Prostate gland (tissue), 2 donors: Measurements from ENCODE around the gene SHROOM4. TPM values are rescaled to one million over a fixed set of nuclear protein-coding genes. Genes with fewer than 3 reads are reported as not detected.
A peak's percentile ranks its signal among the peaks of the same experiment; 100 is the strongest.

ENCODE experiments used
- DNase-seq: peaks from one replicate; pipeline ENCODE4 v3.0.0-alpha.2; 2019; ENCODE audit warnings: low spot score
- H3K27ac ChIP-seq, 2 donors: fragments of 200-600 bp; sonication (generic); 2 replicates each; pipeline ENCODE4 v1.5.1; 2017 to 2019
- H3K27me3 ChIP-seq: fragments of 200-600 bp; sonication (generic); replicated peaks from 2 replicates; pipeline ENCODE4 v1.5.1; 2019; ENCODE audit not compliant: insufficient read depth
- H3K36me3 ChIP-seq, 2 donors: fragments of 200-600 bp; sonication (generic); 1 replicate in 1 of 2; 2 replicates in 1 of 2; pipeline versions ENCODE4 v1.5.1 to v1.8.1; 2017 to 2019
- H3K4me1 ChIP-seq: fragments of 200-600 bp; sonication (generic); replicated peaks from 2 replicates; pipeline ENCODE4 v1.5.1; 2019
- H3K4me3 ChIP-seq, 2 donors: fragments of 200-600 bp; sonication (generic); 2 replicates each; pipeline ENCODE4 v1.5.1; 2017 to 2019
- H3K9me3 ChIP-seq: fragments of 200-600 bp; sonication (generic); 2 replicates; pipeline ENCODE4 v1.5.1; 2017
- POLR2A ChIP-seq: fragments of 450-650 bp; IDR thresholded peaks from one replicate; pipeline ENCODE4 v1.6.1; 2016; ENCODE audit warnings: antibody characterized with exemption, mild to moderate bottlenecking
- POLR2AphosphoS5 ChIP-seq: sonication (generic); formaldehyde crosslinking; IDR thresholded peaks from one replicate; pipeline ENCODE4 v1.6.1; 2017; ENCODE audit warnings: antibody characterized with exemption
- WGBS: methylation state at CpG from one replicate; pipeline ENCODE4 v1.1.5; 2018; 5-methylcytosine and 5-hydroxymethylcytosine counted together
- intact Hi-C: fragments of 100-400 bp; cut with DNase I; formaldehyde crosslinking; loops from one replicate; pipeline ENCODE4 v1.14.2; 2022
- total RNA-seq, 2 donors: library from RNA; depleted of rRNA; stranded (reverse); fragments of >200 nt; gene quantifications; one replicate each; pipeline ENCODE4 v1.1.0, GENCODE V29; 2016
- TF ChIP-seq, protein P1 (sequence below), 4 experiments: fragments of 200-600 bp in 2 of 4; fragments of 450-650 bp in 2 of 4; sonication (generic) in 2 of 4; IDR thresholded peaks; 1 replicate in 3 of 4; 2 replicates in 1 of 4; pipeline ENCODE4 v1.5.1; 2016 to 2019; ENCODE audit warnings: antibody characterized with exemption in 4 of 4, mild to moderate bottlenecking in 2 of 4, moderate library complexity in 2 of 4

SHROOM4 gene
- total RNA-seq, 2 donors from 2014 or later: 6.1 to 7.3 TPM

DNA sequence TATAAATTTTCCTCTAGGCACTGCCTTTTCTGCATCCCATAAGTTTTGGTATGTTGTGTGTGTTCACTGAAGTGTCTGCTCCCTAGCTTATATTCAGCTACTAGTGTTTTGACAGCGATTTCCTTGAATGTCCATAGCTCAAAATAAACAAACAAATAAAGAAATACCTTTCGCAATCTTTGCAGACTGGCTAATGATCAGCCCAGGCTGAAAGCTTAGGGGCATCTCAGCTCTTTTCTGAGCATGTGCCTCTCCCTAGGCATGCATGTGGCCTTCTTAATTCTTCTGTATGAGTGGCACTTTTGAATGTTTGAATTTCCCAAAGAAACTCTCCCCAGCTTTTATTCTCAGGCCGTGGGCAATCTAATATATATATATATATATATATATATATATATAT is 44.6 kb upstream of the SHROOM4 start:
- Histone ChIP-seq H3K4me3 (no peak overlapping the region), H3K4me1 (no peaks in the 10 kb centered on the region), H3K36me3 (no peaks in the 10 kb centered on the region), H3K27ac (no peak overlapping the region), H3K27me3 (no peaks in the 10 kb centered on the region), H3K9me3 (no peaks in the 10 kb centered on the region)
- TF ChIP-seq POLR2A: no peak
- 92% methylated on average over 3 of the region's 3 CpGs for whole genome bisulfite sequencing
- intact Hi-C loops: no loop called here
- DNase-seq: no peak

- intact Hi-C loops: no loop called here
- no peak overlapping the region for H3K27ac ChIP-seq
- no peaks in the 10 kb centered on the region for H3K9me3 ChIP-seq
- H3K4me1 ChIP-seq: no peaks in the 10 kb centered on the region
- H3K4me3 ChIP-seq: no peak overlapping the region
- H3K27me3 ChIP-seq: no peaks in the 10 kb centered on the region
- 10% methylated on average over 1 of the region's 1 CpG for WGBS
- TF ChIP-seq POLR2A: no peak
- peak; percentile 3 for DNase-seq
- H3K36me3 ChIP-seq: no peaks in the 10 kb centered on the region
Observed at GRCh38 chrX:50853399-50853798, 39.4 kb upstream of the SHROOM4 start.

- H3K27ac ChIP-seq: no peak overlapping the region
- no peak overlapping the region for H3K4me3 ChIP-seq
- H3K36me3 ChIP-seq: no peaks in the 10 kb centered on the region
- H3K4me1 ChIP-seq: no peaks in the 10 kb centered on the region
- intact Hi-C loops: no loop called here
- 90% methylated on average over 4 of the region's 4 CpGs for WGBS
- H3K9me3 ChIP-seq: no peaks in the 10 kb centered on the region
- H3K27me3 ChIP-seq: no peaks in the 10 kb centered on the region
- no peak for DNase-seq
- TF ChIP-seq POLR2A (no peak), POLR2AphosphoS5 (no peak)
- TF ChIP-seq, protein P1, sequence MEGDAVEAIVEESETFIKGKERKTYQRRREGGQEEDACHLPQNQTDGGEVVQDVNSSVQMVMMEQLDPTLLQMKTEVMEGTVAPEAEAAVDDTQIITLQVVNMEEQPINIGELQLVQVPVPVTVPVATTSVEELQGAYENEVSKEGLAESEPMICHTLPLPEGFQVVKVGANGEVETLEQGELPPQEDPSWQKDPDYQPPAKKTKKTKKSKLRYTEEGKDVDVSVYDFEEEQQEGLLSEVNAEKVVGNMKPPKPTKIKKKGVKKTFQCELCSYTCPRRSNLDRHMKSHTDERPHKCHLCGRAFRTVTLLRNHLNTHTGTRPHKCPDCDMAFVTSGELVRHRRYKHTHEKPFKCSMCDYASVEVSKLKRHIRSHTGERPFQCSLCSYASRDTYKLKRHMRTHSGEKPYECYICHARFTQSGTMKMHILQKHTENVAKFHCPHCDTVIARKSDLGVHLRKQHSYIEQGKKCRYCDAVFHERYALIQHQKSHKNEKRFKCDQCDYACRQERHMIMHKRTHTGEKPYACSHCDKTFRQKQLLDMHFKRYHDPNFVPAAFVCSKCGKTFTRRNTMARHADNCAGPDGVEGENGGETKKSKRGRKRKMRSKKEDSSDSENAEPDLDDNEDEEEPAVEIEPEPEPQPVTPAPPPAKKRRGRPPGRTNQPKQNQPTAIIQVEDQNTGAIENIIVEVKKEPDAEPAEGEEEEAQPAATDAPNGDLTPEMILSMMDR (IDR thresholded peaks at IDR 0.05): no peak
Observed at GRCh38 chrX:50852524-50852923, 38.5 kb upstream of the SHROOM4 start.

DNA sequence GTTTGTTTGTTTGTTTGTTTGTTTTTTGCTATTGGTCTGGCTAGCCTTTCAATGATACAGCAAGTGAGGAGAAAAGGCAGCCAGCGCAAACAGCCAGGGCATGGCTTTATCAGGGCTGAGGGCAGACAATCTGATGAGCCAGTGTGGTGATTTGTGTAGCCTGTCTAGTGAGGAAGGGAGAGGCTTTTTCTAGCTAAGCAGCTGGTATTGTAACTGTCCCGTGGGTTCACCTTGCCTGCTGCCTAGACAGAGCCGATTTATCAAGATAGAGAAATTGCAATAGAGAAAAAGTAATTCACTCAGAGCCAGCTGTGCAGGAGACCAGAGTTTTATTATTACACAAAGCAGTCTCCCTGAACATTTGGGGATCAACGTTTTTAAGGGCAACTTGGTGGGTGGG is 28.2 kb upstream of the SHROOM4 start:
- WGBS: 50% methylated on average over 4 of the region's 4 CpGs
- Histone ChIP-seq H3K36me3 (no peaks in the 10 kb centered on the region), H3K27ac (no peak overlapping the region), H3K4me1 (no peaks in the 10 kb centered on the region), H3K9me3 (no peaks in the 10 kb centered on the region), H3K4me3 (no peak overlapping the region), H3K27me3 (no peaks in the 10 kb centered on the region)
- TF ChIP-seq POLR2AphosphoS5 (no peak), POLR2A (no peak)
- TF ChIP-seq, protein P1 (IDR thresholded peaks at IDR 0.05): no peak
- no peak for DNase-seq
- intact Hi-C loops: no loop called here

DNA sequence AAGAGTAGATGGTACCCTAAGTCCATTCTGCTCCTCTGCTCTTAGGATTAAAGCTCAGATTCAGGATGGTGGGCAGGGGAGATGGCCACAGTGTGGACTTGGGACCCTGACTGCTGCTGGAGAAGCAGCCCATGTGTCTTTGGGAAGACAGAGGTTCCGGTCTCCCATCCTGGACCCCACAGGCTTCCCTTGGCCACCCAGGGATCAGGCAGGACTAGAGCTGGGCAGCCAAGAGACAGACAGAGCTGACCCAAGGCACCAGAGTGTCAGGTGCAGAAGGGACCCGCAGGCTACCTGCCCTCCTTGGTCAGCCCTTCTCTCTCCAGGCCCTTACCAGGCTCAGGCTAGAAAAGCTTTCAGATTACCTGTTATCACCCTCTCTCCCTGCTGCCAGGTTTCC is 25.7 kb upstream of the SHROOM4 start:
- no peak for TF ChIP-seq POLR2A
- no peak for TF ChIP-seq POLR2AphosphoS5
- TF ChIP-seq, protein P1 (IDR thresholded peaks at IDR 0.05): no peak
- Histone ChIP-seq H3K9me3 (no peaks in the 10 kb centered on the region), H3K4me3 (no peak overlapping the region), H3K27me3 (no peaks in the 10 kb centered on the region), H3K36me3 (no peaks in the 10 kb centered on the region), H3K4me1 (no peaks in the 10 kb centered on the region), H3K27ac (no peak overlapping the region)
- intact Hi-C loops: no loop called here
- 100% methylated on average over 2 of the region's 2 CpGs for WGBS
- DNase-seq: no peak

DNA sequence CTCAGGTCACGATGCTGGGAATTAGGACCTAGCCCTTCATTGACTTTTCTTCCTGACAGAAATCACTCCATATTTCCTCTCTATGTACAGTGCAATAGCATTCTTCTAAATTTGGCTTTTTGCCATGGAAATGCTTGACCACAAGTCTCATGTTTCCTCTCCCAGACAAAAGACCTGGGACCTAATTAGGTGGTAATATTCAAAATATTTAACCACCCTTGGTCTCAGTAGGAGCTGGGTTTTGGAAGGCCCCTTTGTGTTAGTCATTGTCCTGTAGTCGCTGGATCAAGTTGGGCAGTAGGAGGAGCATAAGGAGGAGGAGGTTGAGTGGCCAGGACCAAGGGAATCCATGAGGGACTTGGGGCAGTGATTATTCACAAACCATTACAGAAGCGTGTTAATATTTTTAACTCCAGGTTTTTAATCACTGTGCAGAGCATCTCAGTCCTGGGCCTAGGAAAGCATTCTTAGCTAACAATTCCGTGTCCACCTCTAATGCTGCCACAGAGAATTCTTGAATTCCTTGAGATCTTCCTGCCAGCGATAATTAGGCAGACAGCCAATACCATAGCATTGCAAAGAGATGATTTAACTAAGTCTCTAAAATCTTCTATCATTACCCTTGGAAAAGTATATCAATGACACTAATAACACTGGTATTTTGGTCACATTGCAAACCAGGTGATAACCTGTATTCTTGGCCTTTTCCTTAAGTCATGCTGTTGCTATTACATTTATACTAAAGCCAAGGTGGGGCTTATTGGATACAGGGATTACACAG is 25.0 kb upstream of the SHROOM4 start:
- H3K27me3 ChIP-seq: no peaks in the 10 kb centered on the region
- 72% methylated on average over 5 of the region's 5 CpGs for WGBS
- intact Hi-C loops: no loop called here

More for the DNA sequence above, 25.0 kb upstream of the SHROOM4 start:
- no peaks in the 10 kb centered on the region for H3K36me3 ChIP-seq
- TF ChIP-seq, protein P1 (IDR thresholded peaks at IDR 0.05): no peak
- TF ChIP-seq POLR2AphosphoS5 (no peak), POLR2A (no peak)
- no peak for DNase-seq
- H3K9me3 ChIP-seq: no peaks in the 10 kb centered on the region
- H3K27ac ChIP-seq: no peak overlapping the region
- H3K4me3 ChIP-seq: no peak overlapping the region
- H3K4me1 ChIP-seq: no peaks in the 10 kb centered on the region
